DMS53 (cell line): ENCODE results near the gene DAPK1.
"Not testable (repeated sequence)": the region's sequence is repeated elsewhere in the genome, so short reads cannot be mapped to it uniquely, and the experiment has no call there.

Experiments
- DNase-seq: peaks from one replicate; lab custom pipeline; 2025; lab: John Stamatoyannopoulos, UW

The DAPK1 gene

GRCh38 chr9:87742813-87743428 lies 245.3 kb downstream of the DAPK1 start:
- DNase-seq: no peak

- DNase-seq: not testable (repeated sequence)
Measured at GRCh38 chr9:87744247-87744646, 246.6 kb downstream of the DAPK1 start.

GRCh38 chr9:87746186-87746585 lies 248.5 kb downstream of the DAPK1 start:
- DNase-seq: no peak

- no peak for DNase-seq
Measured at GRCh38 chr9:87748881-87749280, 251.2 kb downstream of the DAPK1 start.

GRCh38 chr9:87749335-87750035 lies 251.8 kb downstream of the DAPK1 start:
- DNase-seq: no peak

- no peak for DNase-seq
Measured at GRCh38 chr9:87750726-87751125, 253.1 kb downstream of the DAPK1 start.

- no peak for DNase-seq
Measured at GRCh38 chr9:87751423-87751822, 253.8 kb downstream of the DAPK1 start.

GRCh38 chr9:87751868-87752267 lies 254.2 kb downstream of the DAPK1 start:
- no peak for DNase-seq

GRCh38 chr9:87753313-87753712 lies 255.6 kb downstream of the DAPK1 start:
- no peak for DNase-seq
